HL-60/S4 treated with retinoic acid at 250 ng/mL for 4 days and 3 days (cell line): ENCODE data around the gene OR9Q2.
"Not testable (repeated sequence)": the region's sequence is repeated elsewhere in the genome, so short reads cannot be mapped to it uniquely, and the experiment has no call there.

Experiments
- in situ Hi-C: fragments of 300-500 bp; cut with MboI; formaldehyde crosslinking; loops from 2 replicates; pipeline ENCODE4 v1.7.0; 2022; ENCODE audit warnings: low sequenced_read_pairs

OR9Q2 gene, protein sequence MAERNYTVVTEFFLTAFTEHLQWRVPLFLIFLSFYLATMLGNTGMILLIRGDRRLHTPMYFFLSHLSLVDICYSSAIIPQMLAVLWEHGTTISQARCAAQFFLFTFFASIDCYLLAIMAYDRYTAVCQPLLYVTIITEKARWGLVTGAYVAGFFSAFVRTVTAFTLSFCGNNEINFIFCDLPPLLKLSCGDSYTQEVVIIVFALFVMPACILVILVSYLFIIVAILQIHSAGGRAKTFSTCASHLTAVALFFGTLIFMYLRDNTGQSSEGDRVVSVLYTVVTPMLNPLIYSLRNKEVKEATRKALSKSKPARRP

GRCh38 chr11:58188770-58189169 lies at the start of gene OR9Q2:
Gene OR9Q2 (plus strand): TSS chr11:58189070. CDS start chr11:58190491, 1,421 bp downstream.
- in situ Hi-C loops: no loop called here

GRCh38 chr11:58142761-58143160 lies 46.1 kb upstream of the OR9Q2 start:
- in situ Hi-C loops: no loop called here

DNA sequence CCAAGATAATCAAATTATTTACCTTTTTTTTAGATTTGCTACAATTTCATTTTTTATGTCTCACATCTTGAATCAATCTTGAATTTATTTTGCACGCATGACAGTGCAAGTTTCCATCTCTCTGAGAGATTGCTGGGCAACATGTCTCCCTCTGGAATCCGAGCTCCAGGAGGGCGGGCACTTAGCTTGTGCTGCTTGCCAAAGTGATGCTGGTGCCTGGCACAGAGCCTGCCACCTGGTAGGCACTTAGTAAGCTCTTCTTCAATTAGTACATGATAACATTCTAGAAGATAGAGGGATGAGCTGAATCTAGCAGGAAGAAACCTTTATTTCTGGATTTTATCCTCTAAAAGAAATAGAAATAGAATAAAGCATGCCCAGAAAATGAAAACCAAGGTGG lies 36.1 kb upstream of the OR9Q2 start:
- in situ Hi-C loops: no loop called here

- in situ Hi-C loops: no loop called here
These were observed 24.5 kb upstream of the OR9Q2 start for GRCh38 chr11:58164389-58164788.

DNA sequence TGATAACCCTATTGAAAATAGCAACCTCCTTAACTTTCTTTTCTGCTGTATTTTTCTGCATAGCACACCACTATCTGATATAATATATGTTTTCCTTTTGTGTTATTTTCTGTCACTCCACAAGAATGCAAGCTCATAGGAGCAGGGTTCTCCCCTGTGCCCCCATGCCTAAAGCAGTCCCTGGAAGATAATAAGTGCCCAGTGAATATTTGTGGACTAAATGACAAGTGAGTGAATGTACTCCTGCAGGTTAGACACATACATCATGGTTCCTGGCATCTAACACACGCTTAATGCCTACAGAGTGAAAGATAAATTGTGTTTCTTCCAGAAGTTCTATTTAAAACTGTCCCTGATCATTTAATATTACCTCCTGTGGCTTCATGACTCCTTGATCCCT lies 23.9 kb upstream of the OR9Q2 start:
- in situ Hi-C loops: no loop called here

DNA sequence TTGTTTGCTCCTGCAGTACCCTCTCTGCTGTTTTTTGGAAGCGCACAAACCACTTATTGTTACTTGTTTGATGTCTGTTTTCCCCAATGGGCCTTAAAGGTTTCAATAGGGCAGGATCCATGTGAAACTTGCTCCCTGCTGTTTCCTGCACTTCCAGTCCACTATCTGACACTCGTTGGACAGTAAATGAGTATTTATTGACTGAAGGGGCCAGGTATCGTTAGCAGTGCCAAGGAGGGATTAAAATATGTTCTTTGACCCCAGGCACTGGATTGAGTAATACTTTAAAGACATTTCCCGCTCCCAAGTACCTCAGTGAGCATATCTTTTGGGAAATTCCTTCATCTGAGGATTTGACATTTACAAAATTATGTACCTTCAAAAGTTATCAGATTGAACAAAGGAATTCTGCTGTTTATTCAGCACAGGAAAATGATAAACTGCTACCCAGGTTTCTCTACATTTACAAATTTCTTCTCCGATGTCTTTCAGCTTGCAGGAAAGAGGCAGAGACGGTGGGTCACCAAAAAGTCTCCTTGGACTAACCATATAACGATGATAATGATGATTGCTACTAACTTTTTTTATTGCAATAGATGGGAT lies 23.3 kb upstream of the OR9Q2 start:
- in situ Hi-C loops: no loop called here

GRCh38 chr11:58177409-58178054 lies 11.3 kb upstream of the OR9Q2 start:
- in situ Hi-C loops: no loop called here

- in situ Hi-C loops: no loop called here
These were observed 10.4 kb upstream of the OR9Q2 start for GRCh38 chr11:58178444-58178843.

DNA sequence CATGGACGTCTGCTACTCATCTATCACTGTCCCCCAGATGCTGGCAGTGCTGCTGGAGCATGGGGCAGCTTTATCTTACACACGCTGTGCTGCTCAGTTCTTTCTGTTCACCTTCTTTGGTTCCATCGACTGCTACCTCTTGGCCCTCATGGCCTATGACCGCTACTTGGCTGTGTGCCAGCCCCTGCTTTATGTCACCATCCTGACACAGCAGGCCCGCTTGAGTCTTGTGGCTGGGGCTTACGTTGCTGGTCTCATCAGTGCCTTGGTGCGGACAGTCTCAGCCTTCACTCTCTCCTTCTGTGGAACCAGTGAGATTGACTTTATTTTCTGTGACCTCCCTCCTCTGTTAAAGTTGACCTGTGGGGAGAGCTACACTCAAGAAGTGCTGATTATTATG lies 9.2 kb upstream of the OR9Q2 start:
- in situ Hi-C loops: no loop called here

DNA sequence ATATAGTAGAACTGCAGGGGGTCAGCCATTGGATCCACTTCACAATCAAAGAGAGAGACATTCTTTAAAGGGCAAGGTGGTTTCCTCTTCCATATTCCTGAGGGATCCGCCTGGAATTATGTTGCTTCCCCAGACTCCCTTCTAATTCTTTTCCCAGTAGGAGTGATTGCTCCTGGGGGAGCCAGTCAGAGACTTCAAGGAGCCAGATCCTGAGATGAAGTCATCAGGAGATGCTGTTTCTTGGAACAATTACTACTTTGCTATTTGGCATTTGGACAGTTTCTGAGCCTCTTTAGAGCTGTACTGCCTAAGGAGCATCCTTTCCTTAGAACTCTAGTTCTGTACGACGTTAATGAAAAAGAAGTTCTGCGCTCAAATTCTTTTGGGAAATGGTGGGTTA lies 1.9 kb upstream of the OR9Q2 start:
- in situ Hi-C loops: no loop called here

DNA sequence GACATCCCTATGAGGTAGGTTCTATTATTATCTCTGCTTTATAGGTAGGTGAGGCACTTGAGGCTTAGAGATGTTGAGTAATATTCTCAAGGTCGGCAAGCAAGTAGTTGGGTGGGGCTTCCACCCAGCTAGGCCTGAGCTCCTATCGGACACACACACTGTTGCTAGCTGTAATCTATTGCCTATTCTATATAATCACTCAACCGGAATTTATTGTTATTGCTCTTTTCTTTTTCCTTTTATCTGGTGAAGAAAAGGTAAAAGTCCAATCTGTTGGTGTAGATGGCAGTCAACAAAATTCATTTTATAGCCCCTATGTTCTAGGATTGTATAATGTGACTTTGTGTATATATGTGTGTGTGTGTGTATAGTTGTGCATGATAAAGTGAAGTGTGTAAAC lies 3.4 kb downstream of the OR9Q2 start:
- in situ Hi-C loops: no loop called here

- in situ Hi-C loops: no loop called here
These were observed 4.5 kb downstream of the OR9Q2 start for GRCh38 chr11:58193391-58193790.

- in situ Hi-C loops: no loop called here
These were observed 7.1 kb downstream of the OR9Q2 start for GRCh38 chr11:58195939-58196338.

DNA sequence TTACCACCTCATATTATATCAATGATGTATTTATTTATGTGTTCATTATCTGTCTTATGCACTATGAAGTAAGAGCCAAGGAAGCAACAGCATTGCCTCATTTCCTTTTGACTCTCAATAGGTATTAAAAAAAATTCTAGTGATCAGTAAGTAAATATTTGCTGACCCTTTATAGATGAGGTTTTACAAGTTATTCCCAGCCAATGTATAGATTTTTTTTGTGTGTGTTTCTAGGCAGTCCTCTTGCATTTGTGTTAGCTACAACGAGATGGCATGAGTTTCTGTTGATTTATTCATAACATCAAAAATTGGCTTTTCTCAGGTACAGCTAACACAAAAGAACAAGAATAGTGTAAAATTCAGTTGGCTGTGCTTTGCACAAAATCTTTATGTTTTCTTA lies 10.4 kb downstream of the OR9Q2 start:
- in situ Hi-C loops: no loop called here

- in situ Hi-C loops: no loop called here
These were observed 15.2 kb downstream of the OR9Q2 start, which contains the start of gene OR1S2 for GRCh38 chr11:58204042-58204441. Gene OR1S2 (minus strand): TSS chr11:58204142. CDS start chr11:58204142, 0 bp downstream.

DNA sequence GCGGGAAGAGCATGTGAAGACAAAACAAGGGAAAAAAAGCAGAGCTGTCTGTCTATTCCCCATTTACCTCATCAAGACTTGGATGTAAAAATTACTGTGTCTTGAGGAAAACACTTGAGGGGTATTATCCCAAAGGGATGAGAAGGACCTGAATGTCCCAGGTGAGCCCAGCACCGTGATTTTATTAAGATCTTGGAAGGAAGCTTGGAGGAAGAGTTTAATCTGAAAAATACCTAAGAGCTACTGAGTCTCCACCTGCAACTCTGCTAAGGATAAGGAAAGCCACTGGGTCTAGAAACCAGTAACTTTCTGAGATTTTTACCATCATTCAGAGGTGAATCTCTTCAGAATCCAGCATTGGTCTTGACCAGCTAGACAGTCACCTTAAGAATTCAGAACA lies 23.6 kb downstream of the OR9Q2 start, which contains the start of gene OR1S1:
Gene OR1S1, plus strand, starts transcription at position 301 of the 400 bp plus-strand sequence.
- in situ Hi-C loops: not testable (repeated sequence)

GRCh38 chr11:58216476-58216875 lies 27.6 kb downstream of the OR9Q2 start:
- in situ Hi-C loops: no loop called here

DNA sequence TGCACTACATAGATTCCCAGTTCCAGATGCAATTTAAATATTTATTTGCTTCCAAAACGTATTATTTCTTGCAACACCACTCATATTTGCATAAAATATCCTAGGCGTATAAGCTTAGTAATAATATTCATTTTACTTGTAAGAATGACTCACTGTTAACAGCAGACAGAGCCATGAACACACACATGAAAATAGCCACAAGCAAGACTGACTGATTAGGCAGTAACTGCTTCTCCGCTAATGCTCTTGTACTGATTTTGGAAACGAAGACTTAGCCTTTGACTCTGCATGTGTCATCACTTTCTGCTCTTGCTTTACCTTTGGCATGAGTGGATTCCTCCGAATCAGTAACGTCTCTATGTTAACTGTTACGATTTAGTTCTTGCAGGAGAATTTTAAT lies 33.9 kb downstream of the OR9Q2 start:
- in situ Hi-C loops: no loop called here

- in situ Hi-C loops: no loop called here
These were observed 39.2 kb downstream of the OR9Q2 start for GRCh38 chr11:58227956-58228615.
